ENCODE measurements around the gene LSM5. TPM values are rescaled to one million over a fixed set of nuclear protein-coding genes. Genes with fewer than 3 reads are reported as not detected.

The LSM5 gene
- total and polyA plus RNA-seq, 9 of the 15 experiments (the other 6 are each of a cell fraction or from before 2014, with no cell fraction given), result 36.3 to 620 (median 186) TPM

DNA sequence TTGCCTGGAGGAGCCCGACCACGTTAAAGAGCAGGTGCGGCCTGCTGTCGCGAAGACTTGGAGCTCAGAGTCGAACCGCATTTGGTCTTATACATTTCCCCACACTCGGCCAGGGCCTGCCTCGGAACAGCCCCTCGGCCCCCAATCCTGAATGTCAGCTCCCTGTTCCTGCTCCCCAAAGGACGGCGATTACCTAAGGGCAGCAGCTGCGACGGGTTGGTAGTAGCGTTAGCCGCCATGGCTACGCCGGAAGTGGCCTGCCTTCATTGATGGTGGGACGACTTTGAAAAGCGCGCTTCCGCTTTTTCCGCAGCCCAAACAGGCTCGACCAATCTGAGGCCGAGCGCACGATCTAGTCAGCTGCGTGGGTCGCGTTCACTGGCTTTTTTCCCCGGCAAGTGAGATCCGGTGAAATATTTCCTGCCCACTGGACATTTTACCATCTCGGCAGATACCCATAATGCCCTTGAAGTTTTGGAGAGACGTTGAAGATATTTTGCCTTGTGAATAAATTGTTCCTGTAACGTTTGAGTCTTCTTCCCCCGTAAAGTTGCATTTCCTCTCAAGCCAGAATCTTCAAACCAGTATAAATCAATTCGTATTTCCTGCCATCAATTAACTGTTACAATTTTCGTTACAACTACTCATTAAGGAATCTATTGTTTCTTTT lies at the start of gene LSM5 (continued):
- TF ChIP-seq CUX1 (CRISPR knock-in tag; IDR thresholded peaks at IDR 0.05) (no peak), CBX3 (IDR thresholded peaks at IDR 0.05; ENCODE audit: borderline replicate concordance in 1 of 2, low read length in 2 of 2) (peak in 1 of 2 experiments; percentile 87; a peak in 1 of 3 replicates), HDAC6 (IDR thresholded peaks at IDR 0.05; ENCODE audit: low read depth, low read length) (no peak), SMARCE1 (IDR thresholded peaks at IDR 0.05) (peak; percentile 55; the same call in 1 of the 2 replicates), NUFIP1 (IDR thresholded peaks at IDR 0.05; ENCODE audit: partially characterized antibody) (no peak), HNRNPH1 (optimal IDR thresholded peaks at IDR 0.05; ENCODE audit: low read depth, low read length) (no peak), MAFK (IDR thresholded peaks at IDR 0.05; ENCODE audit: low read length) (no peak), ZNF212 (CRISPR knock-in tag; IDR thresholded peaks at IDR 0.05) (no peak), ZSCAN29 (IDR thresholded peaks at IDR 0.05) (0 out of 2 replicates have a peak, but pooled peaks have one; percentile 55), BCOR (IDR thresholded peaks at IDR 0.05) (peak; percentile 53), HMBOX1 (IDR thresholded peaks at IDR 0.05) (no peak), ZNF592 (IDR thresholded peaks at IDR 0.05) (no peak)
- TF ChIP-seq, protein P1, sequence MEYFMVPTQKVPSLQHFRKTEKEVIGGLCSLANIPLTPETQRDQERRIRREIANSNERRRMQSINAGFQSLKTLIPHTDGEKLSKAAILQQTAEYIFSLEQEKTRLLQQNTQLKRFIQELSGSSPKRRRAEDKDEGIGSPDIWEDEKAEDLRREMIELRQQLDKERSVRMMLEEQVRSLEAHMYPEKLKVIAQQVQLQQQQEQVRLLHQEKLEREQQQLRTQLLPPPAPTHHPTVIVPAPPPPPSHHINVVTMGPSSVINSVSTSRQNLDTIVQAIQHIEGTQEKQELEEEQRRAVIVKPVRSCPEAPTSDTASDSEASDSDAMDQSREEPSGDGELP (CRISPR knock-in tag; IDR thresholded peaks at IDR 0.05; ENCODE audit: borderline replicate concordance), result peak; percentile 100
- TF ChIP-seq, protein P2, sequence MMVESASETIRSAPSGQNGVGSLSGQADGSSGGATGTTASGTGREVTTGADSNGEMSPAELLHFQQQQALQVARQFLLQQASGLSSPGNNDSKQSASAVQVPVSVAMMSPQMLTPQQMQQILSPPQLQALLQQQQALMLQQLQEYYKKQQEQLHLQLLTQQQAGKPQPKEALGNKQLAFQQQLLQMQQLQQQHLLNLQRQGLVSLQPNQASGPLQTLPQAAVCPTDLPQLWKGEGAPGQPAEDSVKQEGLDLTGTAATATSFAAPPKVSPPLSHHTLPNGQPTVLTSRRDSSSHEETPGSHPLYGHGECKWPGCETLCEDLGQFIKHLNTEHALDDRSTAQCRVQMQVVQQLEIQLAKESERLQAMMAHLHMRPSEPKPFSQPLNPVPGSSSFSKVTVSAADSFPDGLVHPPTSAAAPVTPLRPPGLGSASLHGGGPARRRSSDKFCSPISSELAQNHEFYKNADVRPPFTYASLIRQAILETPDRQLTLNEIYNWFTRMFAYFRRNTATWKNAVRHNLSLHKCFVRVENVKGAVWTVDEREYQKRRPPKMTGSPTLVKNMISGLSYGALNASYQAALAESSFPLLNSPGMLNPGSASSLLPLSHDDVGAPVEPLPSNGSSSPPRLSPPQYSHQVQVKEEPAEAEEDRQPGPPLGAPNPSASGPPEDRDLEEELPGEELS (CRISPR knock-in tag; IDR thresholded peaks at IDR 0.05; ENCODE audit: borderline replicate concordance), result peak; percentile 47; the same call in 1 of the 2 replicates

All from K562 (cell line).